ENCODE data around the gene URI1.

URI1 gene

GRCh38 chr19:29976151-29976943 is 34.3 kb downstream of the URI1 start:
- no peak for DNase-seq

DNA sequence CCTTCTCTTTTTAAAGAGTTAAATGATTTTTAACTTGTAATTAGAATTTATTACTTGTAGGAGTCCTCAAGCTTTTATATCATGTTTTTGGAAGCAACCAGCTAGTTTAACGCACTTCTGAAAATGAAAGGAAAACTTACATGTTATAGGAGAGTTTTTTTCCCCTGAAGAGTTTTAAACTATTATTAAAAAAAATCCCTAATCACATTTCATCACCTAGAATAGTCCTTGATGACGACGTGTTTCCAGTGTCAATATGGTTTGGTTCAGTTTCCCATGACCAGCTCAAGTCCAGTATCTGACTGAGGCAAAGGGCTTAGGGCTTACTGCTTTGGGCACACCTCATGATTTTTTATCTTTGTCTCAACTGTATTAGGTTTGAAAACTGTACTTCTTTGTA is 36.0 kb downstream of the URI1 start:
- DNase-seq, result no peak

- DNase-seq, result no peak
Measured at GRCh38 chr19:29983568-29983967, 41.5 kb downstream of the URI1 start.

DNA sequence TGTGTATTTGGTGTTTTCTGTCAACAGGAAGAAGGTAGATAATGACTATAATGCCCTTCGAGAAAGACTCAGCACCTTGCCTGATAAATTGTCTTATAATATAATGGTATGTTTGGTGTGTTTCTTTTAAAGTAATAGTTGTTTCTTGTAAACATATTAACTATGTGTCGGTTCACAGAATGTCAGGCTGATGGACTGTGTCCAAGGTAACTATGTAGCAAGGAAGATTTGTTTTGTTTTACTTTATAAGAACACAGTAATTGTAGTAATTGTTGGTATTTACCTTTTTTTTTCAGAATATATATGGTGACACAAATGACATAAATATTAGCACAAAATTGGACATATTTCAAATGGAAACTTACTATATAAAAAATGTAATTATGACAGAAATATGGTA is 43.2 kb downstream of the URI1 start:
- no peak for DNase-seq

- no peak for DNase-seq
Measured at GRCh38 chr19:29988351-29988750, 46.3 kb downstream of the URI1 start.

- no peak for DNase-seq
Measured at GRCh38 chr19:29992233-29992867, 50.3 kb downstream of the URI1 start.

- DNase-seq, result no peak
Measured at GRCh38 chr19:29999490-29999889, 57.5 kb downstream of the URI1 start.

- DNase-seq, result no peak
Measured at GRCh38 chr19:30000862-30001261, 58.8 kb downstream of the URI1 start.

DNA sequence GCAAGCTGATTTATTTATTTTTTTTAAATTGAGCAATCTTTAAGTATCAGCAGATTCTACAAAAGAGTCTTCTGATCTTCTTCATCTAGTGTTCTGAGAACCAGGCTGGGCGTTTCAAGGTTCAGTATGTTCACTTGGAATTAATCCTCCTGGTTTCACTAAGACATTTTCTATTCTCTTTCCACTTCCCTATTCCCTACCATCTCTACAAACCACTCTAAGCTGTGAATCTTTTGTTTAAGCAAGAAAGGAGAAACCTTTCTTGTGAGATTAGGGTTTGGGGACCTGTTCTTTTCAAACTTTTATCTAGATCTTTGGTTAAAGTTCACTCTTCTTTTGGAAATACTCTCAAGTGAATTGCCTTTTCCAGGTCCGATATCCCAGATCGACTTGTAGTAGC is 59.3 kb downstream of the URI1 start:
- no peak for DNase-seq

GRCh38 chr19:30001791-30002190 is 59.8 kb downstream of the URI1 start:
- no peak for DNase-seq

DNA sequence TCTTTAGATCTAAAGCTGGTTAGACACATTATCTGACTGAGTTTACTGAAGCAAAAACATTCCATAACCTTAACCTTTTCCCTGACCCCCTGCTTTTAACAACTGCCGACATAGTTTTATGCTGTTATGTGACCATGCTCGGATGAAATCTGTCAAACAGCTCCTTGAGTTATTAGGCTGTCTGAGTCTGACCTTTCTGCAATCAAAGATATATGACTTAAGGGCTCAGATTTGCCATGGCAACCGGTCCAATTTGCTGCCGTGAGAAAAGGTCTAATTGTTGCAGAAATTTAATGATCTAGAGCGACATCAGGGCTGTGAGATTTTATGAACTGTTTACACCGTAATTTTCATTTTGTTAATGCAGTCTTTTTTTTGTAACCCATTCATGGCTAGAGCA is 61.8 kb downstream of the URI1 start:
- DNase-seq, result no peak

DNA sequence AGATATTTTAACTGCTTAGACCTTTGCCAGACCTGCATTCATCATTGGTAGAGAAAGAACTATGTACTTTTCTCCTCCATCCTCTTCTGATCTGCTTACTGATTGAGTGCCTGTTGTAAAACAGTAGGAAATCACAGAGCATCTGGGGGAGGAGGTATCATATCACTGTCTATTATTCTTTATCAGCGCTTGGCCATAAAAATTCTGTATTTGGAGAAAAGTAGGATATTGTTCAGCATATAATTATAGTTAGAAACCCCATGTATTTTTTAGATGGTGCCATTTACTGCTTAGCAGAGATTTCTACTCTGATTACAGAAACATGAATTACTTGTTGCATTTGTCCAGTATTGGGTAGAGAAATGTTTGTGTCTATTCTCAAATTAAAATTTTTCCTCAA is 62.4 kb downstream of the URI1 start:
- no peak for DNase-seq

DNA sequence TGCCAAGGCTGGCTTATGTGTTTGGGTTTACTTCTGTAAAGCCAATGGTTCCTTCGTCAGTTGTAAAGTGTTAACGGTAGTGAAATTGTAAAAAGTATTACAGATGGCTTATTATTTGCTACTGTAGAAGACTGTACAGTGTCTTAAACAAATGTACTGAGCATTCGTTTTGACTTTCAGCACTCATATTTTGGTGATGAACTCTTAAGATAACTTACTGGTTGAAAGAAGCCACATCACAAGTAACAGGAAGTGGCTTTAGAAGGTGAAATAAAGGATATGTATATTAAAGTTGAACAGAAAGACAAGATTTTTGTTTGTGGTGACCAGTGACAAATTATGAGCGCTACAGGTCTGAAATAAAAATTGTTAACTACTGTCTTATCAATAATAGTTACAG is 64.2 kb downstream of the URI1 start:
- DNase-seq, result no peak

DNA sequence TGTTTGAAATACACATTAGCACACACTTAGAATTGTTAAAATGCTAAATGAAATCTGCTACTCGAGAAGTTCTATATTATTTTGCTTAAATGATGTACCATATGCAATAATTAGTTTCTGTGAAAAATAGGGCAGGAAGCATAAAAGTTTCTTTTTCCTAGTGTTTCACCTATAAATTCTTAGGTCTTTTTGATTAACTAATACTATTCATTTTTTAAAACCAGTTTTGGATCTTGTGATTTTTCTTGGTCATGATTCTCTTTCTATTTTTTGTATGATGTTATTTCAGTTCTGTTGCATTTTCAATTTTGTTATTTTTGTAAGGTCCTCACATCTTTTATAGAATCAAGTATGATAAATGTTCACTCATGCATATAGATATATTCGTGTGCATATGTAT is 66.1 kb downstream of the URI1 start:
- no peak for DNase-seq

DNA sequence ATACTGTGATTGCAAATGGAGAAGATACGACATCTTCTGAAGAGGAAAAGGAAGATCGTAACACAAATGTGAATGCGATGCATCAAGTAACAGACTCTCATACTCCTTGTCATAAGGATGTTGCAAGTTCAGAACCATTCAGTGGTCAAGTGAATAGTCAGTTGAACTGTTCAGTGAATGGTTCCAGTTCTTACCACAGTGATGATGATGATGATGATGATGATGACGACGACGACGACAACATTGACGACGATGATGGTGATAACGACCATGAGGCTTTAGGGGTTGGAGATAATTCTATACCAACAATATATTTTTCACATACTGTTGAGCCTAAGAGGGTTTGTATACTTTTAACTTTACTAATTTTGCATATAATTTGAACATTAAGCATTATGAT is 67.0 kb downstream of the URI1 start:
- DNase-seq, result no peak

GRCh38 chr19:30011051-30011578 is 69.1 kb downstream of the URI1 start:
- no peak for DNase-seq

GRCh38 chr19:30014770-30015169 is 72.7 kb downstream of the URI1 start:
- DNase-seq, result no peak

- DNase-seq, result no peak
Measured at GRCh38 chr19:30017172-30017571, 75.1 kb downstream of the URI1 start.

GRCh38 chr19:30020189-30020588 is 78.2 kb downstream of the URI1 start:
- DNase-seq, result no peak

DNA sequence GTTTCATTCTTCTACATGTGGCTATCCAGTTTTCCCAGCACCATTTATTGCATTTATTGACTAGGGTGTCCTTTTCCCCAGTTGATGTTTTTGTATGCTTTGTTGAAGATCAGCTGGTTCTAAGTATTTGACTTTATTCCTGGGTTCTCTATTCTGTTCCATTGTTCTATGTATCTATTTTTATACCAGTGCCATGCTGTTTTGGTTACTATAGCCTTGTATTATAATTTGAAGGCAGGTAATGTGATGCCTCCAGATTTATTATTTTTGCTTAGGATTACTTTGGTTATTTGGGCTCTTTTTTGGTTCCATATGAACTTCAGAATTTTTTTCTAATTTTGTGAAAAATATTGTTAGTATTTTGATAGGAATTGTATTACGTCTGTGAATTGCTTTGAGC is 80.6 kb downstream of the URI1 start:
- DNase-seq, result no peak

- DNase-seq, result no peak
Measured at GRCh38 chr19:30023330-30023729, 81.3 kb downstream of the URI1 start.

DNA sequence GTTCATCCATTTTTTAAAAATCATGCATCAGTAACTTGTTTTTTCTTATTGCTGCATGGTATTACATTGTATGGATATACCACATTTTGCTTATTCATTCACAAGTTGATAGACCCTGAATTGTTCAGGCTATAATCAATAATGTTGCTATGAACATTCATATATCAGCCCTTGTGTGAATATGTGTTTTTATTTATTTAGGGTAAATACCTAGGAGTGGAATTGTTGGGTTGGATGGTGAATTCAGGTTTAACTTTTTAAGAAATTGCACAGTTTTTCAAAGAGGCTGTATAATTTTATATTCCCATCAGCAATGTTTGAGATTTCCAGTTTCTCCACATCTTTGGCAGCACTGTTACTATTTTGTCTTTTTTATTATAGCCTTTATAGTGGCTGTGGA is 82.1 kb downstream of the URI1 start:
- DNase-seq, result no peak

DNA sequence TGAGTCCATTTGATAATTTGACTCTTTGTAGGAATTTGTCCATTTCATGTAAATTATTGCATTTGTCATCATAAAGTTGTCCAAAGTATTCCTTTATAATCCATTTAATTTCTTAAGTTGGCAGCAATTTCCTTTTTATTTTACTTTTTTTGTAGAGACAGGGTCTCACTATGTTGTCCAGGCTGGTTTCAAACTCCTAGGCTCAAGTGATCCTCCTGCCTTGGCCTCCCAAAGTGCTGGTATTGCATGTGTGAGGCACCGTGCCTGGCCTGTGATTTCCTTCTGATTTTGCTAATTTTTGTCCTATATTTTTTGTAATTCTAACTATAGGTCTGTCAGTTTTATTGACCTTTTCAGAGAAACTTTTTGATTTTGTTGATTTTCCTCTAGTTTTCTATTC is 84.9 kb downstream of the URI1 start:
- no peak for DNase-seq

GRCh38 chr19:30028118-30028991 is 86.3 kb downstream of the URI1 start:
- DNase-seq, result no peak

All from amniotic stem cell (primary cell).